Stimulated activated CD4-positive, alpha-beta T cell treated with anti-CD3 and anti-CD28 coated beads, Interleukin-2, amount 100 ng/mL, for 4 hours (primary cell): ENCODE results near the gene RARA.
A peak's percentile ranks its signal among the peaks of the same experiment; 100 is the strongest.
"Not testable (repeated sequence)": the region's sequence is repeated elsewhere in the genome, so short reads cannot be mapped to it uniquely, and the experiment has no call there.

Experiments
- DNase-seq: peaks from one replicate; pipeline ENCODE4 v3.0.0-alpha.2; 2020; ENCODE audit warnings: low read depth

Gene RARA

DNA sequence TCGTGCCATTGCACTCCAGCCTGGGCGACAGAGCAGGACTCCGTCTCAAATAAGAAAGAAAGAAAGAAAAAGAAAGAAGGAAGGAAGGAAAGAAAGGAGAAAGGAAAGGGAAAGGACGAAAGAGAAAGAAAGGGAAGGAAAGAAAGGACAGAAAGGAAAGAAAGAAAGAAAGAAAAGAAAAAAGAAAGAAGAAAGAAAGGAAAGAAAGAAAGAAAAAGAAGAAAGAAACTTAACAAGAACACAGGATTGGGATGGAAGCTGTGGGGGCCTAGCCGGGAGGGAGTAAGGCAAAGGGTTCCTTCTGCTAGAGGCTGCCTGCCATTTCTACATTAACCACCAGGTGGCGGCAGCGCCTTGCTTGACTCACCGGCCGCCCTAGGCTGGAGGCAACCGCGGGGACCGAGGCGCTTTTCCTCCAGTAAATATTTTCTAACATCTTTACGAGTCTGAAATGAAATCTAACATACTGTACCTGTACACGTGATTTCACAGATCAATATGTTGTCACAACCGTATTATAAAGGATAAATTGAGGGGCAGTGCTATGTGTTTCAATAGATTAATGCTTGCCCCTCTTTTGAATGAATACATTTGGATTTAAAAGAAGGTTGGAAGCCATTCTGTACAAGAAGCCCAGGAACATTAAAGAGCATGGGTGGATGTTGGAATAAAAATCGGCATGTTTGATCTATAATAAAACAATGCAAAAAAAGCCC lies 49.5 kb downstream of the RARA start:
- peak; percentile 84 for DNase-seq

DNA sequence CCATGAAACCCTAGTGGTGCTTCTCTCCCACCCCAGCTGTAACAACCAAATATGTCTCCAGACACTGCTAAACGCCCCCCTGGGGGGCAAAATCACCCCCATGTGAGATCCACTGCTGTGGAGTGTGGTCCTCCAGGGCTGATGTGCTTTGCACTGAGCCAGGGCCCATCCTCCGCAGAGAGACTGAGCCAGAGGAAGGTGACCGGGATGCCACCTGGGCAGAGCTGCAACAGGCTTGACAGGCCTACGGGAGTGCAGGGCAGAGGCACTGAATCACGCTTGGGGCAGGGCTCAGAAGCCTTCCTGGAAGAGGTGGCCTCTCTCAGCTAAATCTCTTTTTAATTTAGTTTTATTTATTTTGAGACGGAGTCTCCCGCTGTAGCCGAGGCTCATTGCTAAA lies 51.1 kb downstream of the RARA start:
- no peak for DNase-seq

GRCh38 chr17:40361063-40361924 lies 52.3 kb downstream of the RARA start:
- DNase-seq, result no peak

DNA sequence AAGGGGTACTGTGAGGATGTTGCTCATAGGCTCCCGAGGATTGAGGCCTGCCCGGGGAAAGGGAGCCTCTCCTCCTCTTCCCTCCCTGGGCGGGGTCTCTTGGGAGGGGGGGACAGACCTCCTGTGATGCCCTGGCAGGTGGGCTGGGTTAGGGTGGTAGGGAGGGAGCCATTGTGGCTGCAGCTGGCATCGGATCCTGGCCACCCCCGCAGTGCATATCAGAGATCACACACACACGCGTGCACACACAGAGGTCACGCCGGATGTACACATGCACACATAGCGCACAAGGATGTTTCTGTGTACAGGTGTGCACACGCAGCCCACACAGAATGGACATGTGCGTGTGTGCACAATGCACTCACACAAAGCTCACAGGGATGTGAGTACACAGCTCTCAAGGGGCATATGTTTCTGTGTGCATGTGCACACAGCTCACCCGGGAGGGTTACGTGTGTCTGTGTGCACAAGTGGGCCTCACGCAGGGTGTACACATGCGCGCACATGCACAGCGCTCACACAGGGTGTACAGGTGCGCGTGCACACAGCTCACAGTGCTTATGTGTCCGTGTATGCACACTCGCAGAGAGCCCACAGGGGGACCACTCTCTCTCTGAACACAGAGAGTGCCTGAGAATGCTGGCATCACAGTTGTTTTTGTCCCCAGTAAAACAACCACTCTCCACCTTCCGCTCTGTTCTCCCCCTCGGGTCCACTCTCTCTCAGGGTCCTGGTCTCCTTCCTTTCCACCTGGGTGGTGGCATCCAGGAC lies 53.1 kb downstream of the RARA start:
- no peak for DNase-seq

GRCh38 chr17:40362696-40363110 lies 53.7 kb downstream of the RARA start:
- peak; percentile 67 for DNase-seq

DNA sequence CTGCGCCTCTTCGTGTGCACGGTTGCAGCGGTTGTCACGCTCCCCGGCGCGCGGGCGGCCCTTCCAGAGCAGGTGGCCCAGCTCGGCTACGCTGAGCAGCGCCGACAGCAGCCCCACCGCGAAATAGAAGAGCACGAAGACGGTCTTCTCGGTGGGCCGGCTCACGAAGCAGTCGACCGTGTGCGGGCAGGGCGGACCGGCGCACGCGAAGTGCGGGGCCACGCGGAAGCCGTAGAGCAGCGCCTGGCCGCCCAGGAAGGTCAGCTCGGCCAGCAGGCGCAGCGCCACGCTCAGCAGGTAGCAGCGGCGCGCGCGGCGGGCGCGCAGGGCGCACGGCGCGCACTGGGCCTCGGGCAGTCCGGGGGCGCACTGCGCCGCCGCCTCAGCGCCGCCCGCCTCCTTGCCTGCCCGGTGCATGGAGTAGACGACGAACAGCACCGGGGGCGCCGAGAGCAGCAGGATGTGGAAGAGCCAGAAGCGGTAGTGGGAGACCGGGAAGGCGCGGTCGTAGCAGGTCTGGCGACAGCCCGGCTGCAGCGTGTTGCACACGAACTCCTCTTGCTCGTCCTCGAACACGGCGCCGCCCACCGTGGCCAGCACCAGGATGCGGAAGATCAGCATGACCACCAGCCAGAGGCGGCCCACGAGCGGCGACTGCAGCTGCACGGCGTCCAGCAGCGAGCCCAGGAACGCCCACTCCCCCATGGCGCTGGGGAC lies 54.3 kb downstream of the RARA start:
- DNase-seq, result no peak

- DNase-seq, result no peak
These were observed 55.3 kb downstream of the RARA start, which contains the start of gene GJD3 for GRCh38 chr17:40364121-40364861. TSS of gene GJD3 (minus strand) at chr17:40364737. CDS start at chr17:40363815, 922 bp downstream.

- DNase-seq, result no peak
These were observed 55.9 kb downstream of the RARA start for GRCh38 chr17:40364906-40365305.

DNA sequence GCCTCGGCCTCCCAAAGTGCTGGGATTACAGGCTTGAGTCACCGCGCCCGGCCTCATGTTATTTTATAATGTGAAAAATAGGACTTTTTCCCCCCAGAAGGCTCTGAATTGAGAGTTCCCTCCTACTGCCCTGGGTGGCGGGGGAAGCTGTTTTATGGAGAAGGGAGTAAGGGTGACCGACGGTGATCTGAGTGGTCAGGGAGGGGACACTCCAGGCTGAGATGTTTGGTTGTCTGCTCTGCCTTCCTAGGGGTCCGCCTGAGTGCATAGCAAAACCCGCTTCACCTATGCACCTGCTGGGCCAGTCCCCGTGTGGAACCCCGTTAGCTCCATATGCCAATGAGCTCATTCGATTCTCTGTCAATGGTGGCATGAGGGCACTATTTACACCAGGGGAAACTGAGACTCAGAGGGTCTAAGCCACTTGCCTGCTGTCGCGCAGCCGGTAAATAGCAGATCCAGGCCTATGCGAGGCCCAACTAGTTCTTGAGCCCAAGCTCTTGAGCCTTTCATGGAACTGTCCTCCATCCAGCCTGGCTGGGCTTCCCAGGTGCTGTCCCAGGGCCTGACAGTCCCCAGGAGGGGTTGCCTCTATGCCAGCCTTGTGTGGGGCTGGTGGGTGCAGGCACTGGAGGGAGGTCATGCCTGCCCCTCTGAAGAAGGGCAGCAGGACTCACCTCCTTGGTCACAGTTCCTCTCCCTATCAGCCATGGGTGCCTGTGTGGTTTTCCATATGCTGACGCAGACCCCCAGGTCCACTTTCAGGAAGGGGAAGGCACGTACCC lies 57.3 kb downstream of the RARA start:
- DNase-seq, result no peak

- DNase-seq, result no peak
These were observed 58.0 kb downstream of the RARA start for GRCh38 chr17:40366861-40367518.

GRCh38 chr17:40367728-40368127 lies 58.7 kb downstream of the RARA start:
- not testable (repeated sequence) for DNase-seq

GRCh38 chr17:40369923-40370322 lies 60.9 kb downstream of the RARA start:
- DNase-seq, result no peak

DNA sequence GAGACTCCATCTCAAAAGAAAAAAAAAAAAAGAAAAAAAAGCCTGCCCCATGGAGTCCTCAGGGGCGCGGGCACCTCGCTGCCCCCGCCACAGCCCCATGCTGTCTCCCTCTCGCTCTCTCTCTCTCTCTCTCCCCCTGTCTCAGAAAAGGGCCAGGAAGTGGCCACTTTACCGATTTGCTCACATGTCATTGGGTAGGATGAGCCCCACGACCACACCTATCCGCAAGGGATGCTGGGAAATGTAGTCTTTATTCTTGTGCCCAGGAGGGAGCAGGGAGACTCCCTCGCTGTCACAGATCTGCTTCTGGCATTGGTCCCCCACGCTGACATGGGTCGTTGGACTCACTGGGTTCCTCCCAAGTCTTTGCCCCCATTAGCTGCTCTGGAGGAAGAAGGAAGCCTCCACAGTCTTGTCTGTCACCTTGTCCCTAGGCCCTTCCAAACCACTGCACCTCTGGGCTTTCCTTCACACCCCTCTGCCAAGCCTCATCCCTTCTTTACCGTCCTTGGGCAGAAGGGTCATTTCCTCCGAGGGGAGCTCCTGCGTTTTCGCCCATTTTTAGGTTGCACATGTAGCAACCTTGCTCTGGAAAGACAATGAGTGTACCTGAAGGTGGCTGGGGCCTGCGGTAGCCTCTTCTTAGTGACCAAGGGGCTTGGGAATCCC lies 62.4 kb downstream of the RARA start:
- DNase-seq, result no peak

DNA sequence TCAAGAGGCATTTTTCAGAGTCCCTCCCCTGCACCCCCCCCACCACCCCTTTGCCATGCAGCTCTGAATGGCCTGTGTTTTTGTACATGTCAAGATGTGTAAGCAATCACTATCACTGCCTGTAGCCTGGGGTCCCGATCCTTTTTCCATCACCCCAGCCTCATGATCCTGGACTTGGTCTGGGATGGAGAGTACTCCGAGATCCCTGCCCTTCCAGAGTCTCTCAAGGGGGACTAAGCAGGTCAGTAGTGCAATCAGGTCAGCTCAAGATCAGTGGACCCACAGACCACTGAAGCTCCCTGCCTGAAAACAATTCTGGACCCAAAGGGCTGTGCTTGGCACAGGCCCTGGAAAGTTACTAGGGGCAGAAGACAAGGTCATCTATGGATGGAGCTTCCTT lies 63.1 kb downstream of the RARA start:
- no peak for DNase-seq

GRCh38 chr17:40372644-40373043 lies 63.7 kb downstream of the RARA start:
- DNase-seq, result not testable (repeated sequence)

GRCh38 chr17:40373324-40373723 lies 64.3 kb downstream of the RARA start:
- no peak for DNase-seq

DNA sequence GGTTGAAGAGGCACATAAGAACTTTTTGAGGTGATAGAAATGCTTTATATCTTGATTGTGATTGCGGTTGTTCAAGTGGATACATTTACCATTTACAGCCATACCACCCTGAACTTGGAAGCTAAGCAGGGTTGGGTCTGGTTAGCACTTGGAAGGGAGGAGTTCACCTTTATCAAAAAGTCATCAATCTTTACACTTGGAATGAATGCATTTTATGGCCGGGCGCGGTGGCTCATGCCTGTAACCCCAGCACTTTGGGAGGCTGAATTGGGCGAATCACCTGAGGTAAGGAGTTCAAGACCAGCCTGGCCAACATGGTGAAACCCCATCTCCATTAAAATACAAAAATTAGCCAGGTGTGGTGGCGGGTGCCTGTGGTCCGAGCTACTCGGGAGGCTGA lies 65.0 kb downstream of the RARA start:
- no peak for DNase-seq

GRCh38 chr17:40374821-40375498 lies 66.0 kb downstream of the RARA start:
- DNase-seq, result no peak

DNA sequence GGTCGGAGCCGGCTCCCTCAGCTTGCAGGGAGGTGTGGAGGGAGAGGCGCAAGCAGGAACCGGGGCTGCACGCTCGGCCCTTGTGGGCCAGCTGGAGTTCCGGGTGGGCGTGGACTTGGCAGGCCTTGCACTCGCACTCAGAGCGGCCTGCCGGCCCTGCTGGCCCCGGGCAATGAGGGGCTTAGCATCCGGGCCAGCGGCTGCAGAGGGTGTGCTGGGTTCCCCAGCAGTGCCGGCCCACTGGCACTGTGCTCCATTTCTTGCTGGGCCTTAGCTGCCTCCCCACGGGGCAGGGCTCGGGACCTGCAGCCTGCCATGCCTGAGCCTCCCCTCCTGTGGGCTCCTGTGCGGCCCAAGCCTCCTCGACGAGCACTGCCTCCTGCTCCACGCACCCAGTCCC lies 66.8 kb downstream of the RARA start:
- not testable (repeated sequence) for DNase-seq
